B cell (primary cell): Measurements from ENCODE around the gene INTS7.

Source experiments
- CTCF ChIP-seq: fragments of 200-600 bp; IDR thresholded peaks from one replicate; pipeline ENCODE4 v1.8.0; 2022; ENCODE audit warnings: antibody characterized with exemption, mild to moderate bottlenecking
- EZH2 ChIP-seq: IDR thresholded peaks from 2 replicates; pipeline ENCODE4 v1.6.1; 2012; ENCODE audit warnings: borderline replicate concordance, low read depth, mild to moderate bottlenecking, moderate library complexity, low read length; ENCODE audit not compliant: insufficient read depth, poor library complexity, severe bottlenecking

- TF ChIP-seq CTCF = peak; percentile 96
- TF ChIP-seq EZH2 = no peak
Measured at GRCh38 chr1:212012034-212012740, 23.2 kb downstream of the INTS7 start.
